ENCODE measurements around the gene MAPK7.

DNA sequence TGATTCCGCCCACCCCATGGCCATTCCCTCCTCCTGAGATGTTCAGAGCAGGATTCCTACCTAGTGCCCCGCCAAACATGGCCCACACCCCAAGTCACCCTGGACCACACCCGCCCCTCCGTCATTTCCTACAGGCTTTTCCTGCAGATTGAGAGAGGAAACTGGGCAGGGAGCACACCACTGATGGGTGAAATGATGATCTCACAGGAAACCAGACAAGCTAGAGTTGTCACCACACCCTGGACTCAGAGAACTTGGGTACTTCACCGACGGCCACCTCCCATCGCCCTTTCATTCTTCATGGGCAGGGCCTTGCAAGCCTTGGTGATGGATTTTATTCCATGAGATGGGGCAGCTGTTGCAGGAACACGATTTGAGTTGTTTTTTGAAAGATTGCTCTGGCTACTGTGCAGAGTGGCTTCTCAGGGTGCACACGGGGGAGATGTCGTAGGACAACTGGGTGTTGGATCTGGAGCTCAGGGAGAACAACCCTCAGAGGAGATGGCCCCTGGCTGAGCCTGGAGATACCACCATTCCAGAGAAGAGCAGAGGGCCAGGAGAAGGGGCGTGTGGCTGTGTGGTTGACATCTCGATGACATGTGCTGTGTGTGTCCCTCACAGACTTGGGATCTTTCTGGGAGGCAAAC lies 8.3 kb upstream of the MAPK7 start:
- TF ChIP-seq, protein P1, sequence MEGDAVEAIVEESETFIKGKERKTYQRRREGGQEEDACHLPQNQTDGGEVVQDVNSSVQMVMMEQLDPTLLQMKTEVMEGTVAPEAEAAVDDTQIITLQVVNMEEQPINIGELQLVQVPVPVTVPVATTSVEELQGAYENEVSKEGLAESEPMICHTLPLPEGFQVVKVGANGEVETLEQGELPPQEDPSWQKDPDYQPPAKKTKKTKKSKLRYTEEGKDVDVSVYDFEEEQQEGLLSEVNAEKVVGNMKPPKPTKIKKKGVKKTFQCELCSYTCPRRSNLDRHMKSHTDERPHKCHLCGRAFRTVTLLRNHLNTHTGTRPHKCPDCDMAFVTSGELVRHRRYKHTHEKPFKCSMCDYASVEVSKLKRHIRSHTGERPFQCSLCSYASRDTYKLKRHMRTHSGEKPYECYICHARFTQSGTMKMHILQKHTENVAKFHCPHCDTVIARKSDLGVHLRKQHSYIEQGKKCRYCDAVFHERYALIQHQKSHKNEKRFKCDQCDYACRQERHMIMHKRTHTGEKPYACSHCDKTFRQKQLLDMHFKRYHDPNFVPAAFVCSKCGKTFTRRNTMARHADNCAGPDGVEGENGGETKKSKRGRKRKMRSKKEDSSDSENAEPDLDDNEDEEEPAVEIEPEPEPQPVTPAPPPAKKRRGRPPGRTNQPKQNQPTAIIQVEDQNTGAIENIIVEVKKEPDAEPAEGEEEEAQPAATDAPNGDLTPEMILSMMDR (IDR thresholded peaks at IDR 0.05): no peak
- no peak for TF ChIP-seq POLR2A (IDR thresholded peaks at IDR 0.05)

All from Peyer's patch (tissue), 4 donors.